ENCODE results near the gene TRIO. TPM values are rescaled to one million over a fixed set of nuclear protein-coding genes. Genes with fewer than 3 reads are reported as not detected.

The TRIO gene
- total and polyA plus RNA-seq, 8 donors: 84.4 to 151 (median 93.7) TPM

GRCh38 chr5:14226992-14227391 is 83.8 kb downstream of the TRIO start:
- H3K9me3 ChIP-seq: no peaks in the 10 kb centered on the region
- TF ChIP-seq CTCF (IDR thresholded peaks at IDR 0.05): no peak
- ATAC-seq (peak; percentile 72), DNase-seq (no peak)
- H3K27ac ChIP-seq: peak overlapping the region; percentile 14 to 28
- H3K4me1 ChIP-seq: peaks cover 20 to 49% of the 10 kb centered on the region in 2 donors
- no peaks in the 10 kb centered on the region for H3K27me3 ChIP-seq
- no peak overlapping the region for H3K4me3 ChIP-seq
- no peaks in the 10 kb centered on the region for H3K36me3 ChIP-seq
- intact Hi-C loops (cut with DNase I): no loop called here

- no peak for TF ChIP-seq CTCF (IDR thresholded peaks at IDR 0.05)
- no peaks in the 10 kb centered on the region for H3K36me3 ChIP-seq
Observed at GRCh38 chr5:14227513-14227912, 84.4 kb downstream of the TRIO start.

GRCh38 chr5:14228219-14228618 is 85.1 kb downstream of the TRIO start:
- peaks cover 20 to 39% of the 10 kb centered on the region in 2 donors for H3K4me1 ChIP-seq
- ATAC-seq (no peak), DNase-seq (no peak)
- H3K27me3 ChIP-seq: no peaks in the 10 kb centered on the region
- no peaks in the 10 kb centered on the region for H3K9me3 ChIP-seq
- no peak for TF ChIP-seq CTCF (IDR thresholded peaks at IDR 0.05)
- no peaks in the 10 kb centered on the region for H3K36me3 ChIP-seq
- intact Hi-C loops (cut with DNase I): no loop called here
- H3K27ac ChIP-seq: no peak overlapping the region
- H3K4me3 ChIP-seq: no peak overlapping the region

More at GRCh38 chr5:14227513-14227912, 84.4 kb downstream of the TRIO start:
- Histone ChIP-seq H3K27ac (peak overlapping the region; percentile 14 to 28), H3K4me3 (no peak overlapping the region), H3K9me3 (no peaks in the 10 kb centered on the region), H3K27me3 (no peaks in the 10 kb centered on the region), H3K4me1 (peaks cover 20 to 46% of the 10 kb centered on the region in 2 donors)
- intact Hi-C loops (cut with DNase I): no loop called here
- no peak for ATAC-seq
- DNase-seq: no peak

- H3K27ac ChIP-seq: no peak overlapping the region
- ATAC-seq: no peak
- peaks cover 16 to 35% of the 10 kb centered on the region in 2 donors for H3K4me1 ChIP-seq
- H3K27me3 ChIP-seq: no peaks in the 10 kb centered on the region
- H3K36me3 ChIP-seq: no peaks in the 10 kb centered on the region
- no peak for TF ChIP-seq CTCF (IDR thresholded peaks at IDR 0.05)
- no peak overlapping the region for H3K4me3 ChIP-seq
- no peaks in the 10 kb centered on the region for H3K9me3 ChIP-seq
- intact Hi-C loops (cut with DNase I): no loop called here
- no peak for DNase-seq
Observed at GRCh38 chr5:14229181-14229580, 86.0 kb downstream of the TRIO start.

GRCh38 chr5:14229734-14230133 is 86.6 kb downstream of the TRIO start:
- intact Hi-C loops (cut with DNase I): no loop called here
- no peak for TF ChIP-seq CTCF (IDR thresholded peaks at IDR 0.05)
- Histone ChIP-seq H3K9me3 (no peaks in the 10 kb centered on the region), H3K4me3 (no peak overlapping the region), H3K4me1 (peaks cover 16 to 39% of the 10 kb centered on the region in 2 donors), H3K27ac (no peak overlapping the region), H3K36me3 (no peaks in the 10 kb centered on the region), H3K27me3 (no peaks in the 10 kb centered on the region)
- no peak for ATAC-seq
- DNase-seq: no peak

Data from left lung (tissue), 10 donors.